Neural cell (in vitro differentiated cells): ENCODE results near the gene C12orf42. TPM values are rescaled to one million over a fixed set of nuclear protein-coding genes. Genes with fewer than 3 reads are reported as not detected.
A peak's percentile ranks its signal among the peaks of the same experiment; 100 is the strongest.

Experiments used
- H2AFZ ChIP-seq: fragments of 200-600, 300-800 bp; sonication (generic), shearing (Covaris generic); 2 replicates; pipeline ENCODE4 v1.6.0; 2014; ENCODE audit warnings: low read depth, mild to moderate bottlenecking, antibody characterized with exemption, low read length, moderate library complexity
- H3F3A ChIP-seq: fragments of 200-600 bp; shearing (Covaris generic); 2 replicates; pipeline ENCODE4 v1.6.1; 2016; ENCODE audit warnings: mild to moderate bottlenecking, moderate library complexity, mixed read lengths, antibody characterized with exemption, low read length; ENCODE audit not compliant: insufficient read depth, poor library complexity, severe bottlenecking
- H3K27ac ChIP-seq: fragments of 200-600, 300-800 bp; sonication (generic), shearing (Covaris generic); 2 replicates; pipeline ENCODE4 v1.5.1; 2014; ENCODE audit warnings: mild to moderate bottlenecking, low read length, moderate library complexity
- H3K27me3 ChIP-seq: fragments of 300-800, 200-600 bp; sonication (generic), shearing (Covaris generic); 2 replicates; pipeline ENCODE4 v1.6.0; 2014; ENCODE audit warnings: mild to moderate bottlenecking, low read depth, low read length, moderate library complexity; ENCODE audit not compliant: insufficient read depth
- H3K36me3 ChIP-seq: fragments of 300-800, 200-600 bp; sonication (generic), shearing (Covaris generic); 2 replicates; pipeline ENCODE4 v1.5.1; 2014; ENCODE audit warnings: mild to moderate bottlenecking, antibody characterized with exemption, low read length, moderate library complexity; ENCODE audit not compliant: insufficient read depth
- H3K4me2 ChIP-seq: fragments of 300-800, 200-600 bp; sonication (generic), shearing (Covaris generic); 2 replicates; pipeline ENCODE4 v1.6.0; 2014; ENCODE audit warnings: mild to moderate bottlenecking, low read length
- H3K4me3 ChIP-seq: fragments of 300-800, 200-600 bp; sonication (generic), shearing (Covaris generic); 2 replicates; pipeline ENCODE4 v1.5.1; 2014; ENCODE audit warnings: mild to moderate bottlenecking, low read length, moderate library complexity
- H3K79me2 ChIP-seq: fragments of 200-600 bp; shearing (Covaris generic); replicated peaks from 2 replicates; pipeline ENCODE4 v1.6.0; 2014; ENCODE audit warnings: mild to moderate bottlenecking, low read length, moderate library complexity; ENCODE audit not compliant: insufficient read depth
- H3K9ac ChIP-seq: fragments of 300-800, 200-600 bp; sonication (generic), shearing (Covaris generic); 2 replicates; pipeline ENCODE4 v1.6.1; 2016; ENCODE audit warnings: mild to moderate bottlenecking, low read length, mixed read lengths
- H3K9me2 ChIP-seq: fragments of 200-600 bp; shearing (Covaris generic); 2 replicates; pipeline ENCODE4 v1.6.1; 2016; ENCODE audit warnings: mild to moderate bottlenecking, low read length, mixed read lengths; ENCODE audit not compliant: insufficient read depth
- H3K9me3 ChIP-seq: fragments of 200-600, 300-800 bp; sonication (generic), shearing (Covaris generic); 2 replicates; pipeline ENCODE4 v1.6.1; 2016; ENCODE audit warnings: mild to moderate bottlenecking, mixed run types, low read length, moderate library complexity, mixed read lengths
- H4K20me1 ChIP-seq: fragments of 200-600 bp; shearing (Covaris generic); 2 replicates; pipeline ENCODE4 v1.6.1; 2016; ENCODE audit warnings: mild to moderate bottlenecking, mixed run types; ENCODE audit not compliant: insufficient read depth
- EP300 ChIP-seq: fragments of 450-650 bp; conservative IDR thresholded peaks from 2 replicates; pipeline ENCODE4 v1.6.1; 2014; ENCODE audit warnings: antibody characterized with exemption, mild to moderate bottlenecking, moderate library complexity; ENCODE audit not compliant: poor library complexity, severe bottlenecking
- EZH2 ChIP-seq: fragments of 200-600, 300-800 bp; shearing (Covaris generic), sonication (generic); IDR thresholded peaks from 2 replicates; pipeline ENCODE4 v1.6.1; 2014; ENCODE audit warnings: antibody characterized with exemption, low read length, borderline replicate concordance, mild to moderate bottlenecking; ENCODE audit not compliant: insufficient read depth, poor library complexity, severe bottlenecking
- MXI1 ChIP-seq: fragments of 450-650 bp; conservative IDR thresholded peaks from 2 replicates; pipeline ENCODE4 v1.6.1; 2014; ENCODE audit warnings: antibody characterized with exemption, mild to moderate bottlenecking; ENCODE audit not compliant: poor library complexity, severe bottlenecking
- POLR2AphosphoS5 ChIP-seq: IDR thresholded peaks from 2 replicates; pipeline ENCODE4 v1.6.1; 2012
- RAD21 ChIP-seq: fragments of 450-650 bp; conservative IDR thresholded peaks from 2 replicates; pipeline ENCODE4 v1.6.1; 2014; ENCODE audit warnings: antibody characterized with exemption, mild to moderate bottlenecking, moderate library complexity
- REST ChIP-seq: IDR thresholded peaks from 2 replicates; pipeline ENCODE4 v1.6.1; 2012; ENCODE audit warnings: borderline replicate concordance
- SMC3 ChIP-seq: fragments of 450-650 bp; conservative IDR thresholded peaks from 2 replicates; pipeline ENCODE4 v1.6.1; 2014; ENCODE audit warnings: antibody characterized with exemption, mild to moderate bottlenecking, moderate library complexity; ENCODE audit not compliant: poor library complexity
- TAF1 ChIP-seq: IDR thresholded peaks from 2 replicates; pipeline ENCODE4 v1.6.1; 2012; ENCODE audit warnings: low read depth
- polyA plus RNA-seq: library from polyadenylated mRNA; depleted of rRNA; stranded (reverse); fragments of >200 nt; gene quantifications from 2 replicates; pipeline ENCODE4 v1.2.3, GENCODE V29; 2014
- TF ChIP-seq, protein P1 (sequence below): fragments of 450-650 bp; IDR thresholded peaks from 2 replicates; pipeline ENCODE4 v1.5.1; 2014; ENCODE audit warnings: antibody characterized with exemption, mild to moderate bottlenecking, moderate library complexity; ENCODE audit not compliant: poor library complexity, severe bottlenecking

Gene C12orf42
- polyA plus RNA-seq, 1 donor from 2014 or later = 0.54 TPM

GRCh38 chr12:103301642-103302591, 193.9 kb downstream of the C12orf42 start:
- H4K20me1 ChIP-seq = no peaks in the 10 kb centered on the region
- TF ChIP-seq, protein P1, sequence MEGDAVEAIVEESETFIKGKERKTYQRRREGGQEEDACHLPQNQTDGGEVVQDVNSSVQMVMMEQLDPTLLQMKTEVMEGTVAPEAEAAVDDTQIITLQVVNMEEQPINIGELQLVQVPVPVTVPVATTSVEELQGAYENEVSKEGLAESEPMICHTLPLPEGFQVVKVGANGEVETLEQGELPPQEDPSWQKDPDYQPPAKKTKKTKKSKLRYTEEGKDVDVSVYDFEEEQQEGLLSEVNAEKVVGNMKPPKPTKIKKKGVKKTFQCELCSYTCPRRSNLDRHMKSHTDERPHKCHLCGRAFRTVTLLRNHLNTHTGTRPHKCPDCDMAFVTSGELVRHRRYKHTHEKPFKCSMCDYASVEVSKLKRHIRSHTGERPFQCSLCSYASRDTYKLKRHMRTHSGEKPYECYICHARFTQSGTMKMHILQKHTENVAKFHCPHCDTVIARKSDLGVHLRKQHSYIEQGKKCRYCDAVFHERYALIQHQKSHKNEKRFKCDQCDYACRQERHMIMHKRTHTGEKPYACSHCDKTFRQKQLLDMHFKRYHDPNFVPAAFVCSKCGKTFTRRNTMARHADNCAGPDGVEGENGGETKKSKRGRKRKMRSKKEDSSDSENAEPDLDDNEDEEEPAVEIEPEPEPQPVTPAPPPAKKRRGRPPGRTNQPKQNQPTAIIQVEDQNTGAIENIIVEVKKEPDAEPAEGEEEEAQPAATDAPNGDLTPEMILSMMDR = no peak
- no peak for TF ChIP-seq TAF1
- TF ChIP-seq MXI1 = no peak
- TF ChIP-seq EP300 = no peak
- no peak for TF ChIP-seq RAD21
- no peak for TF ChIP-seq EZH2
- TF ChIP-seq REST = no peak
- TF ChIP-seq SMC3 = no peak
- no peak for TF ChIP-seq POLR2AphosphoS5
- no peaks in the 10 kb centered on the region for H3K9me2 ChIP-seq
- no peak overlapping the region for H3K4me2 ChIP-seq
- H3K36me3 ChIP-seq = no peaks in the 10 kb centered on the region
- H3F3A ChIP-seq = no peaks in the 10 kb centered on the region
- H3K9ac ChIP-seq = peak overlapping the region; percentile 18
- H3K9me3 ChIP-seq = no peaks in the 10 kb centered on the region
- H3K27me3 ChIP-seq = peaks cover 9% of the 10 kb centered on the region
- H3K79me2 ChIP-seq = no peaks in the 10 kb centered on the region
- H2AFZ ChIP-seq = no peak overlapping the region
- H3K27ac ChIP-seq = no peak overlapping the region
- peak overlapping the region; percentile 52 for H3K4me3 ChIP-seq

- TF ChIP-seq RAD21 (no peak), EZH2 (no peak), MXI1 (no peak), EP300 (no peak), POLR2AphosphoS5 (no peak), REST (no peak), SMC3 (no peak), TAF1 (no peak)
- TF ChIP-seq, protein P1 = no peak
- H3K4me2 ChIP-seq = no peak overlapping the region
Measured at GRCh38 chr12:103288016-103288415, 207.8 kb downstream of the C12orf42 start.

More at GRCh38 chr12:103288016-103288415, 207.8 kb downstream of the C12orf42 start:
- Histone ChIP-seq H3K9me2 (no peaks in the 10 kb centered on the region), H3K9me3 (no peaks in the 10 kb centered on the region), H3K4me3 (no peak overlapping the region), H4K20me1 (no peaks in the 10 kb centered on the region), H3K79me2 (no peaks in the 10 kb centered on the region), H3F3A (no peaks in the 10 kb centered on the region), H2AFZ (no peak overlapping the region), H3K27me3 (no peaks in the 10 kb centered on the region), H3K9ac (no peak overlapping the region), H3K36me3 (no peaks in the 10 kb centered on the region), H3K27ac (no peak overlapping the region)
